Germinal center (tissue), 1 donor: Measurements from ENCODE around the gene DDR1.
A peak's percentile ranks its signal among the peaks of the same experiment; 100 is the strongest.
"Not testable (repeated sequence)": the region's sequence is repeated elsewhere in the genome, so short reads cannot be mapped to it uniquely, and the experiment has no call there.

Source experiments
- DNase-seq: peaks from one replicate; pipeline ENCODE4 v3.0.0; 2012; ENCODE audit warnings: mixed read lengths, low spot score

The DDR1 gene

DNA sequence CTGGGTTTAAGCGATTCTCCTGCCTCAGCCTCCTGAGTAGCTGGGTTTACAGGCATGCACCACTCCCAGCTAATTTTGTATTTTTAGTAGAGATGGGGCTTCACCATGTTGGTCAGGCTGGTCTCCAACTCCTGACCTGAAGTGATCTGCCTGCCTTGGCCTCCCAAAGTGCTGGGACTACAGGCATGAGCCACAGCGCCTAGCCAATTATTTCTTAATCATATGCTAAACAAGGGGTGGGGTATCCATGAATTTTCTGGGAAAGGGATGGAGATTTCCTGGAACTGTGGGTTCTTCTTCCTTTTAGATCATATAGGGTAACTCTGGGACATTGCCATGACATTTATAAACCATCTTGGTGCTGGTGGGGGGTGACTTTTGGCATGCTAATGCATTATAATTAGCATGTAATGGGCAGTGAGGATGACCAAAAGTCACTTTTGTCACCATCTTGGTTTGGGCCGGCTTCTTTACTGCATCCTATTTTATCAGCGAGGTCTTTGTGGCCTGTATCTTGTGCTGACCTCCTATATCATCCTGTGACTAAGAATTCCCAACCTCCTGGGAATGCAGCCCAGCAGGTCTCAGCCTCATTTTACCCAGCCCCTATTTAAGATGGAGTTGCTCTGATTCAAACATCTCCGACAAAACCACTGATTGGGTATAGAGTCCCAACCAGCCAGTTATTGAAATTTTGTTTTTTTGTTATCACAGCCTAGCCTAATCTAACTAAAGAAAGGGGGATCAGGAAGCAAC is 29.9 kb upstream of the DDR1 start:
- DNase-seq, result no peak

- DNase-seq, result no peak
These were observed 28.8 kb upstream of the DDR1 start for GRCh38 chr6:30855429-30856075.

DNA sequence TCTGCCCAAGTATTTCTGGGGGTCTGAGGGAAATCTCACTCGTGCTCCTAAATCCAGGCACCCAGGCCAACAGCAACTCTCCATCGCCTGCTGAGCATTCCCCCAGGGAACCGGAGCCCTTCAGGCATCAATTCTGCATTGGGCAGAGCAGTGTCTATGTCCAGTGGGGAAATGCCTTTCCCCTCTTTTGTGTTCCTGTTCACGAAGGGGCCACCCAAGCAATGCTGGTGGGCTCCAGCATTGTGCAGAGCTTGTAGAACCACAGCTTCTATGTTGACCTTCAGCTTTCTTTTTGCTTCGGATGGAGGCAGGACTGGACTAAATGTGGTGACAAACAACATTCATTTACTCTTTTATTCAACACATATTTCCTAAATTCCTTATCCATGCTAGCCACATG is 27.2 kb upstream of the DDR1 start:
- no peak for DNase-seq

DNA sequence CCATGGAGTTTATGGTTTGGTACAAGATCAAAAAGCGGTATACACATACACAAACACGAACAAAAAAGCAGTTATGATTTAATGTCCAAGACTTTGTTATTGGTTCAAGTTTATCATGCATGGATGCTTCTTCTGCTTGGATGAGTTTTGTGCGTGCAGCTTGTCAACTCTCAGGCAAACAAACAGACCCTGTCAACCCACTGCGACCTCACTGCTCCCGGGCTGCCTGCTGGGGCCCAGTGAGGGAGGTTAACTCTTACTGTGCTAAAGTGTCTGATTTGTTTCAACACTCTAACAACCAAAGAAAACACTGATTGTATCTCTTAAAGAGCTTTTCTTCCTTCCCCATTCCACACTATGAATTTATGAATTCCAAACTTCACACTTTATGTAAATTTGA is 26.8 kb upstream of the DDR1 start:
- no peak for DNase-seq

GRCh38 chr6:30859726-30860125 is 24.6 kb upstream of the DDR1 start:
- not testable (repeated sequence) for DNase-seq

- no peak for DNase-seq
These were observed 22.9 kb upstream of the DDR1 start for GRCh38 chr6:30861257-30862048.

- no peak for DNase-seq
These were observed 22.0 kb upstream of the DDR1 start for GRCh38 chr6:30862156-30862875.

DNA sequence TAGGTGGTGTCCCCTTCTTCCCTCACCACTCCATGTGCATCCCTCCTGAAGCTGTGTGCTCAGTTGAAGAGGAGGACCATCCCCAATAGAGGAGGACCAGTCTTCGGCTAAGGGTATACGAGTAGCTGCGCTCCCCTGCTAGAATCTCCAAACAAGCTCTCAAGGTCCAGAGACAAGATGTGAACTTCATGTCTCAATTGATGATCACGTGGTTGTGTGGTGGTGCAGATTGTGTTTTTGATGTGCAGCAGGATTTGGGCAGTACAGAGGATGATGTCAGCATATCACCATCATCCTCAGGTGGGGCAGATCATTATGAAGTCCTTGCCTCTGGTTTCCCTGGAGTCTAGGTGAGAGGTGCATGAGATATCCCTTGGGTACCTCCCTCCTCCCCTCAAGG is 20.0 kb upstream of the DDR1 start:
- no peak for DNase-seq

DNA sequence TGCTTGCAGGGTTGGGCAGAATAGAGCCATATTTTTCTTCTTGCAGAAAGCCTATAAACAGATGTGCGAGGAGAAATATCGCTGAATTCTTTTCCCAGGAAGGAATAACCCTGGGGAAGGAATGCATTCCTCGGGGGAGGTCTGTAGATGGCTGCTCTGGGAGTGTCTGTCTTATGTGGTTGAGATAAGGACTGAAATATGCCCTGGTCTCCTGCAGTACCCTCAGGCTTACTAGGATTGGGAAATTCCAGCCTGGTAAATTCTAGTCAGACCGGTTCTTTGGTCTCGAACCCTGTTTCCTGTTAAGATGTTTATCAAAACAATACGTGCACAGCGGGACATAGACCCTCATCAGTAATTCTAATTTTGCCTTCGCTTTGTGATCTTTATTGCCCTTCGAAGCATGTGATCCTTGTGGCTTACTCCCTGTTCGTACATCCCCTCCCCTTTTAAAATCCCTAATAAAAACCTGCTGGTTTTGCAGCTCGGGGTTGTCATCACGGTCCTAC is 15.0 kb upstream of the DDR1 start:
- not testable (repeated sequence) for DNase-seq

DNA sequence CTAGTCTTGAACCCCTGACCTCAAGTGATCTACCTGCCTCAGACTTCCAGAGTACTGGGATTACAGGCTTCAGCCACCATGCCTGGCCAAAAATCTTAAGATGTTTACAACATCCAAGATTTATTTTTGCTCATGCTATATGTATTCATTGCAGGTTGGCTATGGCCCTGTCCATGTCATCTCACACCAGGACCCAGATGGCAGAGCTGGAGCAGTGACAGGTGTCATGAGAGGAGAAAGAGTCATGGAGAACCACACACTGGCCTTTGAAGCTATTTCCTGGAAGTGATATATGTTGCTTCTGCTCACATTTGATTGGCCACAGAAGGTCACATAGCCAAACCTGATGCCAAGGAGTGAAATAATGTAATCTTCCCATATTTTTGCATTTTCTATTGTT is 13.8 kb upstream of the DDR1 start:
- no peak for DNase-seq

DNA sequence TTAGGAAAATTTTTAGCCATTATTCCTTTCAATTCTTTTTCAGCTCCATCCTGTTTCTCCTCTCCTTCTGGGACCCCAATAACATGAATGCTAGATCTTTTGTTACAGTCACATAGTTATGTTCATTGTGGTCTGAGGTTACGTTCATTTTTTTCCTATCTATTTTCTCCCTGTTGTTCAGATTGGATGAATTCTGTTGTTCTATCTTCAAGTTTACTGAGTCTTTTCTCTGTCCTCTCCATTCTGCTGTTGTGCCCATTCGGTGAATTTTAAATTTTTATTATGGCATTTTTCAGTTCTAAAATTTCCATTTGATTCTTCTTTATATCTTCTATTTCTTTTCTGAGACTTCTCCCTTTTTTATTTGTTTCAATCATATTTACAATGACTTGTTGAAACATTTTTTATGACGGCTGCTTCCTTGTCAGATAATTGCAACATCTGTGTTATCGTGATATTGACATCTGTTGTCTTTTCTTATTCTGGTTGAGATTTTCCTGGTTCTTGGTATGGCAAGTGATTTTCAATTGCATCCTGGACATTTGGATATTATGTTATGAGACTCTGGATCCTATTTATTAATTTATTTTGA is 12.6 kb upstream of the DDR1 start:
- DNase-seq, result no peak

DNA sequence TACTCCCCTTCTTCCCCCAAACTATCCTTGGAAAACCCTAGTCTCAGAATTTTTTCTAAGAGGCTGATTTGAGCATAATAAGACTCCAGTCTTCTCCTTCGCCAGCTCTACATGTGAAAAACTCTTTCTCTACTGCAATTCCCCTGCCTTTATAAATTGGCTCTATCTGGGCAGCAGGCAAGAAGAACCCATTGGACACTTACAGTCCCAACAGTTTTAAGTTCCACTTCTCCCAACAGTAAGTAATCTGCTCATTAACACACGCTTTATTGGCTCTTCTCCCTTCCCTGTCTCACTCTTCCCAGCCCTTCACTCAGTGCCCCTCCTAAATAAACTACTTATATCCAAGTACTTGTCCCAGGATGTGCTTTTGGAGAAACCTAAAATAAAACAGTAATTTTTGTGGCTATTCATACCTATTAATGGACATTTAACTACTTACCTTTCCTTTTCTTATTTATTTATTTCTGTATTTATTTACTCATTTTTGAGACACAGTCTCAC is 11.1 kb upstream of the DDR1 start:
- DNase-seq, result no peak

GRCh38 chr6:30873795-30874194 is 10.5 kb upstream of the DDR1 start:
- not testable (repeated sequence) for DNase-seq

- DNase-seq, result no peak
These were observed 8.9 kb upstream of the DDR1 start for GRCh38 chr6:30875244-30876038.

DNA sequence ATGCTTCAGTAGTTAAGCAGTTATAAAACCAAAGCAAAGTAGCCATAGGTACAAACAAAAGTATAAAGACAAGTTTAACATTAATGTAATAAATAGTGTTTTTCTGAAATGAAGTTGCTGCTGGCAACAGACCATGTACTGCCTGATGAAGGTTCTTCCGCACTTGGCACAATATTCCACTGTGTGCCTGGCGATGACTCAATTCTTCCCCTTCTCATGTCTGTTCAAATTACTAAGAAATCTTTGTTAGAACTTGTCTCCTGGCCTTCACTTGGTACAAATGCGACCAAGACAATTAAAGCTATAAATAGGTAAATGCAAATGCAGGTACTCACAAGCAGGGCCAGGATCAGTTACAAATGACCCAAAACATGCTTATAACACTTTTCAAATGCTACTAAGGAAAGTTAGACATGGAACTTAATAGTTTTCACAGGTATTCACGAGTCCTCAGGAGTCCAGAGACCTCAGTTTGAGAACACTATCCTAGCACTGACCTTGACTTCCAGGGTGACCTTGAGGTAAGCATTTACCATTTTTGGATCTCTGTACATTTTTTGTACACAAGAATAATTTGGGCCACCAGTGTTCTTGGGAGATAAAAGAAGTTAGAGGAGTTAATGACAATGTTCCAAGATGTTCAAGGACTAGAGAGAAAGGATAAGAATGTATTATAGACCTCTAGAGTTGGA is 8.1 kb upstream of the DDR1 start:
- no peak for DNase-seq

GRCh38 chr6:30877419-30878262 is 6.7 kb upstream of the DDR1 start:
- peak; percentile 68 for DNase-seq

DNA sequence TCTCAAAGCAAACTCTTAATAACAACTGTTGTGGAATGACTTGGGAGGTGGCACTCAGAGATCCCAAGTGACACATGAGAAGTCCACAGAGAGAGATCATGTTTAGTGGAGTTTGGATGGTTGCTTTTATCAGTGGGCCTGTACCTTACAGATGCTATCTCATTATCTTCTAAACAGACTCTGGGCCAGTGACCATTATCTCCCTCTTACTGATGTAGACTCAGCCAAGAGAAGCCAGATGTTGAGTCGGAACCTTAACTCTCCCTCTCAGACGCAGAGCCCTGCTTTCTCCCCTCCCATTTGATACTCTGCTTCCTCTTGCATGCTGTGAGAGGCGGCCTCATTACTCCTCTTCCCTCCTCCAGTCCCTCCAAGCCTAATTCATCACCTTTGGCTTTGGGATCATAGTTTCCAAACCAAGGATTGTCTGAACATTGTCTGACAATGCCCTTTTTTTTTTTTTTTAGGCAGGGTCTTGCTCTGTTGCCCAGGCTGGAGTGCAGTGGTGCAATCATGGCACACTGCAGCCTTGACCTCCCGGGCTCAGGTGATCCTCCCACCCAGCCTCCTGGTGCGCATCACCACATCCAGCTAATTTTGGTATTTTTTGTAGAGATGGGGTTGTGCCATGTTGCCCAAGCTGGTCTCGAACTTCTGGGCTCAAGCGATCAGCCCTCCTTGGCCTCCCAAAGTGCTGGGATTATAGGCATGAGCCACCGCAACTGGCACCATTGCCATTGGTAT is 4.5 kb upstream of the DDR1 start:
- no peak for DNase-seq

DNA sequence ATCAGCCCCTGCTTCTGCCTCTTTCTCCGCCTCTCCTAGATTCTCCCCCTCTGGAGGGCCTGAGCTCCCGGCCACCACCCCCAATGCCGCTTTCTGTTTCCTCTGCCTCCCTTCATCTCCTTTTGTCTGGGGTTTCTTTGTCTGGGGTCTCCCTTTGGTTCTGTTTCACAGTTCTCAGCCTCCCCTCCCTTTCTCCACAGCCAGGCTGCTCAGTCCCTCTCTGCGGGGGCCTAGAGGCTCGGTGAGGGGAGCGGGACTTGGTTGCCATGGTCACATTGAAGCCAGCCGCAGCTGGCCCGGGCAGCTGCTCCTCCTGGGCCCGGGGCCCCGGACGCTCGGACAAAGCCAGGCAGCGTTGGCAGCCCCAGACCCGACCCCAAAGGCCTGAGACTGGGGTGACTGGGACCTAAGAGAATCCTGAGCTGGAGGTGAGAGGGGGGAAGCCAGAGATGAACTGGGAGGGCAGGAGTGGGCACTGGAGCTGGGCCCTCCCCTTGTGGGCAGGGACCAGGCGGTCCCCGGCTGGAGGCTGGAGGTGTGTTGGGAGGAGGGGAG is 3.5 kb upstream of the DDR1 start:
- DNase-seq, result no peak
